Activated CD8-positive, alpha-beta memory T cell treated with anti-CD3 and anti-CD28 coated beads, Interleukin-2, amount 50 U/mL, for 48 hours (primary cell): ENCODE data around the gene VTI1A.
"Not testable (repeated sequence)": the region's sequence is repeated elsewhere in the genome, so short reads cannot be mapped to it uniquely, and the experiment has no call there.

Experiments used
- DNase-seq: peaks from one replicate; pipeline ENCODE4 v3.0.0-alpha.2; 2020

VTI1A gene

DNA sequence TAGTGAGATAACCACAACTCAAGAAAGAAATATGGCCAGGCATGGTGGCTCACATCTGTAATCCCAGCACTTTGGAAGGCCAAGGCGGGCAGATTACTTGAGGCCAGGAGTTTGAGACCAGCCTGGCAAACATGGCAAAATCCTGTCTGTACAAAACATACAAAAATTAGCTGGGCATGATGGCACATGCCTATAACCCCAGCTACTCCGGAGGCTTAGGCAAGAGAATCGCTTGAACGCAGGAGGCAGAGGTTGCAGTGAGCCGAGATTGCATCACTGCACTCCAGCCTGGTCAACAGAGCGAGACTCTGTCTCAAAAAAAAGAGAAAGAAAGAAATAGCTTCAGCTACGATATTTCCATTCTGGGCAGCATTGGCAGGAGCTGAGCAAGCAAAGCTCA lies 143.8 kb downstream of the VTI1A start:
- DNase-seq = not testable (repeated sequence)

GRCh38 chr10:112593023-112593422 lies 146.0 kb downstream of the VTI1A start:
- DNase-seq = no peak

- DNase-seq = no peak
These were observed 154.4 kb downstream of the VTI1A start for GRCh38 chr10:112601214-112602090.

DNA sequence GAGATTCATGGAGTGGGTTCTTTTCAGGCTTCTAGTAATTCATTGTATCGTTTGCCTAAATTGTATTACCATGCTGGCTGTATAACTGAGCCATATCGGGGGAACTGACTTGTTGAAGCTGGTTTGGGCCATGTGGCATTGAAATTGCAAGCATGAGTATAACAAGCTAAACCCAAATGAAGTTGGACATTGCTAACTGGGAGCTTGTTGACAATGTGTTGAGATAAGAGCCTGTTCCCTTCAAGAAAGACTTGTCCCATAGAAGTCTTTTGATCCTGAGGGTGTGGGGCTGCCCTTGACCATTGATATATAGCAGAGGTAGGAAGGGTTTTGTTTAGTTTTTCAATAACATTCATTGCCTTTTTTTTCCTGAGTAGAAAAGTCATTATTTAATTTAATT lies 156.0 kb downstream of the VTI1A start:
- DNase-seq = no peak

GRCh38 chr10:112605063-112605462 lies 158.0 kb downstream of the VTI1A start:
- DNase-seq = no peak

DNA sequence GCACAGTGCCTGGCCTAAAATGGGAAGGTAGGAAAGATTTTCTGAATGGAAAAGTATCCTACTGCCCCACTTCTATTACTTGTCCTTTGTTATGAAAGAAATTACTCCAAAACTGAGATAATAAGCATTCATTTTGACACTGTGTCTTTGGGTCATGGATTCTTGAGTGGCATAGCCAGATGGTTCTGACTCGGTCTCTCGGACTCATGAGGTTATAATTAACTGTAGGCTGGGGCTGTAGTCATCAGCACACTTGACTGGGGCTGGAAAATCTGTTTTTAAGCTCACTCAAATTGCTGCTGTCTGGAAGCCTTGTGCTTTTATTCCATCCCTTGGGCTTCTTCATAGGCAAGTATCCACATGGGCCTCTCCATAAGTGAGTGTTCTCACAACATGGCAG lies 160.5 kb downstream of the VTI1A start:
- no peak for DNase-seq

DNA sequence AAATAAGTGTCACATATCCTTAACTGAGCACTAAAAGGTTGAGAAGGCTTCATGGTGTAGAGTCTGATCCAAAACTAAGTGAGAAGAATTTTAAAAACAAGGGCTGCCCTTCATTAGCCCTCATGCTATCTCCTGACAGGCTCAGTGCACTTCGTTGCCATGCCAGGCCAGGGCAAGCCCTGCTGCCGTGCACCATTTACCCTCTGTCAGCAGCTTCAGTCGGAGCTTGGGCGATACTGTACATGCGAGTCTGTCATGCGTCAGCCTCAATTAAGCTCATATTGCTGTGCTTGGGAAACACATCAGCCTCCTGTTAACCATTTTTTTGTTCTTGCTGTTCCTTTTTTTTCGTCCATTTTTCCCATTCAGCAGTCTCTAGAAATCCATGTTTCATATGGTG lies 166.6 kb downstream of the VTI1A start:
- DNase-seq = no peak

DNA sequence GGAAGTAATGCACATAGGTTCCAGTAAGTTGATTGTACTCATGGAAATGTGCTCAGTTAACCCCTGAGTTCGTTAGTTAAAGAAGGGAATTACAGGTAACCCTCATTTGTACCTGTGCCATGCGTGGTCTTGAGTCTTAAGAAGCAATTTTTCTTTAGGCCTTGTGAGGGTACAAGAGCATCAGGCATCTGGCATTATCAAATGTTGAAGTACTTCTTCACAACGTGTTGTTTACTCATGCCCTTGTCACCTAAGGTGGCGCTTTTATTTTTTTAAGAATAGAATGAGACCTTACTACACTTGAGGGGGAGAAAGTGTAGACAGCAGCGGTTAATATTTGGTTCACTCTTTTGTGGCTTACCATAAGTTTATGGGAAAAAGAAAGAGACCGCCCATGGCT lies 167.1 kb downstream of the VTI1A start:
- DNase-seq = no peak

GRCh38 chr10:112614586-112614985 lies 167.6 kb downstream of the VTI1A start:
- DNase-seq = no peak

DNA sequence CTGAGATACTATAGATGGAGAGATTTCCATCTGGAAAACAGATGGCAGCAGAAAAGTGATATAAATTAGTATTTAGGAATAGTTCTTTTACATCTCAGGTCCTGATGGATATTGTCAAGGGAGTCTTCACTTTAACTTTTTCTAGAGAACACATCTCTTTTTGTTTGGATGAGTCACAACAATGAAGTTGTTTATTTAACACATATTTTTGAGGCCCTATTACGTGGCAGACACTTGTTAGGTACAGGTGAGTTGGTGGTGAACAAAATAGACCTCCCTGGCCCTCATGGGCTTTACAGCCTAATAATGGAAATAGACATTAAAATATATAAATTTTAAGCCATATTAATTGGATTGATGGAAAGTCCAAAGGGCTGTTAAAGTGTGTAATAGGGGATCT lies 168.3 kb downstream of the VTI1A start:
- DNase-seq = no peak

GRCh38 chr10:112616647-112617046 lies 169.6 kb downstream of the VTI1A start:
- no peak for DNase-seq

DNA sequence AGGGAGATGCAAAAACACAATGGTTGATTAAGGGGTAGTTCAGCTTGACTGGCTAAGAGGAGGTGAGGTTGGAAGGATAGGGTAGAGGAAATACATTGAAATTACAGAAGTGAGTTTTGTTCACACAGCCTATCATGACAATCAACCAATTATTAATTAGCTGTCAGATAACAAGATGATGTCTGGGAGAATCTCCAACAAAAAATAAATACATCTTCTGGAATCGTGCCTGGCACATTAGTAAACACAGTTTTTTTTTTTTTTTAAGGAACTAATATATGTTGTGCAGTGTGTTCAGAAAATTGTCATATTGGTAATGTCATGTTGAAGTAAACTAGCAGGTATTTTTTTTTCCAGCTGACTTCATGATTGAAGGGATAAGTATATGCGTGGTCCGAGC lies 171.8 kb downstream of the VTI1A start:
- DNase-seq = no peak

GRCh38 chr10:112619556-112619955 lies 172.5 kb downstream of the VTI1A start:
- no peak for DNase-seq

- no peak for DNase-seq
These were observed 175.8 kb downstream of the VTI1A start for GRCh38 chr10:112622786-112623185.

DNA sequence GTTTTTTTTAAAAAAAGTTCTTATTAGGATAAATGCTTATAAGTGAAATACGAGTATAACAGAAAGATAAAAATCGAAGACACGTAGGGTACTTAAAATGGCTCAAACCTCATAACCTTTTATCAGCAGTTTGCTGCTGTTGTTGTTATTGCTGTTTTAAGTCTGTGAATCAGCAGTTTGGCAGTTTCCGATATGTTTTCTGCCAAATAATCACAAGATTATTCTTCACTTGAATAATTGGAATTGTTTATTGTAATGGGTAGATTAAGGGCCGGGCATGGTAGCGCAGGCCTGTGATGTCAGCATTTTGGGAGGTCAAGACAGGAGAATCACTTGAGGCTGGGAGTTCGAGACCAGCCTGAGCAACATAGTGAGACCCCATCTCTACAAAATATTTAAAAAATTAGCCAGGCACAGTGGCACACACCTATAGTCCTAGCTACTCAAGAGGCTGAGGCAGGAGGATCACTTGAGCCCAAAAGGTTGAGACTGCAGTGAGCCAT lies 177.6 kb downstream of the VTI1A start:
- DNase-seq = no peak

DNA sequence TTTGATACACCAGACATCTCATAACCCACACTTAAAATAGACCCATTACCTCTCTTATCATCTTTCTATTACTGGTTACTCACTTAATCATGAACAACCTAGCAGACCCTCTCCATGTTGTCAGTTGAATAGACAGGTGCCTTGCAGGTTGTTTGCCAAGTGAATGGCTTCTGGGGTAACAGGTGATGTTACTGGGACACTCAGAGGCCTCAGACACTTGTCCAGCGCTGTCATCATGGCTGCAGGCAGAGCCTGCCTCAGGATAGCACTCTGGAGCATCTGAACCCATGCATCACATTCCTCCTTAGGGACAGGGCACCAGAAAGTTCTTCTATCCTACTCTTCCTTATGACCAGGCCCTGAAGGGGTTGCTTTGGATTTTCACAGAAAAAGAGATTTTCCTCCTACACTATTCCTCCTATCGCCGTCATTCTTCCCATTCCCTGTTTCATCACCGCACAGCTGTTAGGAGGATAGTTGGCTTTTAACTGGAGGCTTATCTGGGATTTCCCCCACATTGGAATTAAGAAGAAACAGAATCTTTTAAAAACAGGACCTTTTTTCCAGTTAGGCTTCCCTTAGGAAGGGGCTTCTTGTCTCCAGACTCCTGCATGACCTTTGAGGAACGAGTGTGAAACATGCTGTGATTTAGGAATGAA lies 182.1 kb downstream of the VTI1A start:
- no peak for DNase-seq

DNA sequence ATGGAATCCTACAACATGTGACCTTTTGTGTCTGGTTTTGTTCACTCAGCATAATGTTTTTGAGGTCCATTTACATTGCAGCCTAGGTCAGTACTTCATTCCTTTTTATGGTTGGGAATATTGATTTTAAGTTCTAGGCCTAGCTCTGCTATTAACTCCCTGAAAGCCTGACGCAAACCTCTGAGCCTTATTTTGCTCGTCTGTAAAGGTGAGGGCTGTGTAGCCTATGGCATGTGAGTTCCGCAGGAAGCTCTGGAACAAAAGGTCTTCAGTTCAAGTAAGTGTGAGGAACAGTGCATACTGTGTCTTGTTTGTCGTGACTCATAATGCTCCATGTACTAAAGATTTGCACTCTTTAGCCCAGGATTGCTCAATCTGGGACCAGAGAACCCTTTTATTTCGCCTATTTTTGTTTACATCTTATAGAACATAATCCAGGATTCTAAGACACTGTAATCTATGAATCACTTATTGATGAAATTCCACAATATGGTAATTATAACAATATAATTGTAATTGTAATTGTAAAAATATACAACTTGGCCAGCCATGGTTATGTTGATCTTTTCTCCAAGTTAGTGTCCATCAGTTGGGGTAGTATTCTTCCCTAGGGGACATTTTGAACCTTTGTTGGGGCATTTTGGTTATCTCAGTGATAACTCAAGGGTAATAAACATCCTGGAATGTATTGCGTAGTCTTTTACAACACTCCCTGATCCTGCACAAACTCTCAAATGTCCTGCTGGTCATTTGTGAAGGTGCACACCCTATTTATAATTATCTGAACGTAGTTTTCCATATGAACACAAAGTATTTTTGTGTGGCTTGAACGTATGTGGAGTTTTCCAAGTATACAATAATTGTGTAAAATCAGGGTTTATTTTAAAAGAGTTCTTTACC lies 184.7 kb downstream of the VTI1A start:
- no peak for DNase-seq

DNA sequence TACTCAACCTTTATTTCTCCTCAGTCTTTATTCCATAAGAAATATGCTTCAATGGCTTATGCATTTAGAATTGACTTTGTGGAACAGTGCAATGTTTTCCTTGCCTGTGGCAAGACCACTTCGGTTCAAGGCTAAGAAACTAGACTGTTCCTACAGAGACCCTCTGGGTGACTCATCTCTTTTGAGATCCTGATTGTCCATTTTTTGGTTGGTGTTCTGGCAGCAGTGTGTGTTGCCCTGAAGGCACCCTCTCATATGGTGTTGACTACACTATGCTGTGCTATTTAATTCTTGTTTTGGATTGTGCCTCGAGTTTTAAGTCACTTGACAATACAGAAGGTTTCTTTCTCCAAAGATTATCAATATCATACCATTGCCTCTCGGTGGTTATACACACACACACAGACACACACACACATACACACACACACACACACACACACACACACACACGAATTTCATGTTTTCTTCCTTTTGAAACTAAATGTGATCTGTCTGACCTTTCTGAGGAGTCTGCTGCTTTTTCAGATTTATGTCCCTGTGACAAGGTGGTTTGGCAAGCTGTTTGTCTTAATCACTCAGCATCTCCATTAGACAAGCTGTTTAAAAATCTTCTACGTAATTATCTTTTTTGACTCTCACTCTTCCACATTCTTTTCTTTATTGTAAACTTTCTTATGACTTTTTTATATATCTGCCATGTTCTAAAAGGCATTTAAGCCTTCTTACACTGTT lies 187.2 kb downstream of the VTI1A start:
- DNase-seq = no peak

DNA sequence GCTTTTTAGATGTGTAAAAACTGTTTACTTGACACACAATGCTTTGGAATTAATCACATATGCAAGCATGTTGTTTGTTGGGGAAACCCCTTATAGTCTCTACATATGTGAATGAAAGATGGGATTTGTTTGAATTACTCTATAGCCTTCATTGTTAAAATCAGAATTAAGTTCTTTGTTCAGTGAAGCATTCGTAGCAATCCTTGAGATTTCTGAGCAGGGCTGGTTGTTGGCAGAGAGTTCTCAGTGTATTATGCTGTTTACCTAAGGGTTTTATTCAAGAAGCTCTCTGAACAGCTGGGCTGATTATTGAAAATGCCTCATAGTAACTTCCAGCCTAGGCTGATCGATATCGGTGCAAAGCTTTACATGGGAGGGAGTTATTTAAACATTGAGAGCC lies 190.9 kb downstream of the VTI1A start:
- no peak for DNase-seq

DNA sequence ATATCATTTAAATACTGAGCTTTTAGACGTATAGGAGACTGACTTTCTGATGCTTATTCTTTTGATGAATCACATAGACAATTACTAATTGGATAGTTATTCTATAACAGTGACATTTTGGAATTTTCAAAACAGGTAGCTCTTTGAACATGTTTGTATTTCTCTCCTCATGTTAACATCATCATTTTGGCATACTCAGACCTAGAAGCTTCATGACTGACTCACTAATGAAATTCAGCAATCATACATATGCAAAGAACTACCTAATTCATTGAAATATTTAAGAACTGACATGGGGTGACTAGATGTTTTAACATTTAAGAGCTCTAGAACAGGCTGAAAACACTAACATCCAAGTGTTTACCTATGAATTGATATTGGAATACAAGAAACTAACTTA lies 192.3 kb downstream of the VTI1A start:
- no peak for DNase-seq

- DNase-seq = no peak
These were observed 193.6 kb downstream of the VTI1A start for GRCh38 chr10:112640638-112641037.

GRCh38 chr10:112643600-112644264 lies 196.7 kb downstream of the VTI1A start:
- no peak for DNase-seq
